Subcutaneous adipose tissue (tissue), 4 donors: ENCODE data around the gene KCTD11. TPM values are rescaled to one million over a fixed set of nuclear protein-coding genes. Genes with fewer than 3 reads are reported as not detected.

Experiments used
- CTCF ChIP-seq: fragments of 450-650 bp; IDR thresholded peaks from one replicate; pipeline ENCODE4 v1.5.1; 2016; ENCODE audit warnings: low read depth, mild to moderate bottlenecking, control low read depth, antibody characterized with exemption, moderate library complexity
- total RNA-seq, 4 donors: library from RNA; depleted of rRNA; stranded (reverse); fragments of >200 nt; gene quantifications; one replicate each; pipeline ENCODE4 v1.1.0, GENCODE V29; 2016

The KCTD11 gene
- total RNA-seq, 4 donors from 2014 or later: 4.9 to 13.8 (median 7.2) TPM

- TF ChIP-seq CTCF: no peak
These were observed 38.3 kb downstream of the KCTD11 start for GRCh38 chr17:7389924-7390910.

- no peak for TF ChIP-seq CTCF
These were observed 39.3 kb downstream of the KCTD11 start for GRCh38 chr17:7391307-7391706.

- no peak for TF ChIP-seq CTCF
These were observed 41.0 kb downstream of the KCTD11 start for GRCh38 chr17:7392696-7393612.

- TF ChIP-seq CTCF: no peak
These were observed 41.9 kb downstream of the KCTD11 start for GRCh38 chr17:7393613-7394451.

GRCh38 chr17:7394452-7395191, 42.7 kb downstream of the KCTD11 start, which contains the start of gene PLSCR3:
TSS of gene PLSCR3 (minus strand) at chr17:7394525. CDS start at chr17:7394110, 415 bp downstream.
- no peak for TF ChIP-seq CTCF

- no peak for TF ChIP-seq CTCF
These were observed 44.2 kb downstream of the KCTD11 start for GRCh38 chr17:7396147-7396546.
